Astrocyte of the spinal cord (primary cell): ENCODE results near the gene NFATC1.

Experiments used
- DNase-seq: peaks from one replicate; pipeline ENCODE4 v3.0.0; 2011; ENCODE audit warnings: low read depth, low spot score
- H3K4me3 ChIP-seq: 2 replicates; pipeline ENCODE4 v1.5.1; 2011; ENCODE audit warnings: low read depth, mild to moderate bottlenecking, low read length, moderate library complexity
- CTCF ChIP-seq: IDR thresholded peaks from 2 replicates; pipeline ENCODE4 v1.5.1; 2012; ENCODE audit warnings: low read depth, mild to moderate bottlenecking, low read length, inconsistent platforms
- in situ Hi-C: cut with HindIII; loops from 2 replicates; pipeline ENCODE4 v1.10.0; 2017; ENCODE audit warnings: low sequenced_read_pairs

The NFATC1 gene

GRCh38 chr18:79367480-79367879 lies 28.2 kb upstream of the NFATC1 start:
- in situ Hi-C loops, result no loop called here
- H3K4me3 ChIP-seq, result no peak overlapping the region
- TF ChIP-seq CTCF, result no peak
- DNase-seq, result no peak

- H3K4me3 ChIP-seq, result no peak overlapping the region
- TF ChIP-seq CTCF, result no peak
- in situ Hi-C loops, result no loop called here
- DNase-seq, result peak; percentile 54
These were observed 27.7 kb upstream of the NFATC1 start for GRCh38 chr18:79367989-79368388.

- no peak for TF ChIP-seq CTCF
- no peak for DNase-seq
- in situ Hi-C loops, result no loop called here
- H3K4me3 ChIP-seq, result no peak overlapping the region
These were observed 27.0 kb upstream of the NFATC1 start for GRCh38 chr18:79368681-79369080.

GRCh38 chr18:79371561-79372121 lies 24.1 kb upstream of the NFATC1 start:
- no peak overlapping the region for H3K4me3 ChIP-seq
- no peak for DNase-seq
- in situ Hi-C loops, result no loop called here
- TF ChIP-seq CTCF, result no peak

- in situ Hi-C loops, result no loop called here
- H3K4me3 ChIP-seq, result no peak overlapping the region
- DNase-seq, result no peak
- no peak for TF ChIP-seq CTCF
These were observed 23.3 kb upstream of the NFATC1 start for GRCh38 chr18:79372461-79372860.

GRCh38 chr18:79372991-79373390 lies 22.7 kb upstream of the NFATC1 start:
- DNase-seq, result no peak
- no peak overlapping the region for H3K4me3 ChIP-seq
- in situ Hi-C loops, result no loop called here
- no peak for TF ChIP-seq CTCF

- in situ Hi-C loops, result no loop called here
- no peak for TF ChIP-seq CTCF
- no peak for DNase-seq
- no peak overlapping the region for H3K4me3 ChIP-seq
These were observed 22.0 kb upstream of the NFATC1 start for GRCh38 chr18:79373736-79374135.
